ENCODE results near the gene CENPVL3. TPM values are rescaled to one million over a fixed set of nuclear protein-coding genes. Genes with fewer than 3 reads are reported as not detected.
"Not testable (repeated sequence)": the region's sequence is repeated elsewhere in the genome, so short reads cannot be mapped to it uniquely, and the experiment has no call there.

CENPVL3 gene
- total RNA-seq = not detected
- long read RNA-seq = 0 reads

- 27% methylated on average over 3 of the region's 81 CpGs for WGBS (ENCODE audit: insufficient coverage, low coverage, low lambda C conversion rate, missing lambda C conversion rate)
- H3K27ac ChIP-seq; H3K36me3 ChIP-seq; H3K27me3 ChIP-seq; H3K4me1 ChIP-seq; H3K9me3 ChIP-seq; intact Hi-C loops (cut with DNase I); H3K4me3 ChIP-seq: not testable (repeated sequence)
- ATAC-seq = peak in 1 of 4 donors; percentile 21
- DNase-seq = peak in 1 of 3 donors; percentile 15
Observed at GRCh38 chrX:51618241-51619155, at the start of gene CENPVL3. CENPVL3 (minus strand) TSS chrX:51618912; CDS start chrX:51618873, 39 bp downstream.

GRCh38 chrX:51665981-51666380, 47.3 kb upstream of the CENPVL3 start:
- TF ChIP-seq CTCF (IDR thresholded peaks at IDR 0.05) (no peak), POLR2A (IDR thresholded peaks at IDR 0.05) (no peak)
- Histone ChIP-seq H3K36me3 (no peaks in the 10 kb centered on the region), H3K9me3 (no peaks in the 10 kb centered on the region), H3K4me3 (no peak overlapping the region), H3K27me3 (peaks cover 0 to 14% of the 10 kb centered on the region in 2 donors), H3K4me1 (no peaks in the 10 kb centered on the region), H3K27ac (no peak overlapping the region)
- WGBS (ENCODE audit: insufficient coverage, low coverage, low lambda C conversion rate, missing lambda C conversion rate) = 43% methylated on average over 5 of the region's 5 CpGs
- intact Hi-C loops (cut with DNase I) = no loop called here
- DNase-seq (no peak), ATAC-seq (no peak)

- Histone ChIP-seq H3K36me3 (no peaks in the 10 kb centered on the region), H3K4me3 (no peak overlapping the region), H3K4me1 (no peaks in the 10 kb centered on the region), H3K9me3 (no peaks in the 10 kb centered on the region), H3K27me3 (no peaks in the 10 kb centered on the region), H3K27ac (no peak overlapping the region)
- DNase-seq (no peak), ATAC-seq (no peak)
- intact Hi-C loops (cut with DNase I) = no loop called here
- 32% methylated on average over 2 of the region's 2 CpGs for WGBS (ENCODE audit: insufficient coverage, low coverage, low lambda C conversion rate, missing lambda C conversion rate)
- TF ChIP-seq POLR2A (IDR thresholded peaks at IDR 0.05) (no peak), CTCF (IDR thresholded peaks at IDR 0.05) (no peak)
Observed at GRCh38 chrX:51643377-51643776, 24.7 kb upstream of the CENPVL3 start.

- DNase-seq (no peak), ATAC-seq (no peak)
- intact Hi-C loops (cut with DNase I) = no loop called here
- WGBS (ENCODE audit: insufficient coverage, low coverage, low lambda C conversion rate, missing lambda C conversion rate) = 32% methylated on average over 18 of the region's 19 CpGs
- peak in 3 of 4 donors; percentile 27 to 33 (median 30) for TF ChIP-seq CTCF (IDR thresholded peaks at IDR 0.05)
- TF ChIP-seq POLR2A (IDR thresholded peaks at IDR 0.05) = no peak
- no peaks in the 10 kb centered on the region for H3K27me3 ChIP-seq
- no peak overlapping the region for H3K27ac ChIP-seq
- H3K4me1 ChIP-seq = no peaks in the 10 kb centered on the region
- H3K36me3 ChIP-seq = no peaks in the 10 kb centered on the region
- no peaks in the 10 kb centered on the region for H3K9me3 ChIP-seq
- no peak overlapping the region for H3K4me3 ChIP-seq
Observed at GRCh38 chrX:51641421-51642021, 22.8 kb upstream of the CENPVL3 start.

- 69% methylated on average over 6 of the region's 7 CpGs for WGBS (ENCODE audit: insufficient coverage, low coverage, low lambda C conversion rate, missing lambda C conversion rate)
- H3K9me3 ChIP-seq; H3K4me3 ChIP-seq; H3K27ac ChIP-seq; H3K27me3 ChIP-seq; H3K4me1 ChIP-seq; ATAC-seq; DNase-seq; H3K36me3 ChIP-seq; intact Hi-C loops (cut with DNase I): not testable (repeated sequence)
Observed at GRCh38 chrX:51636511-51636910, 17.8 kb upstream of the CENPVL3 start.

Measured in right lobe of liver (tissue), 6 donors.